Nucleus accumbens (tissue), 56 donors: ENCODE measurements around the gene THOC7.

ENCODE experiments used
- DNase-seq, 56 donors: peaks; one replicate each; lab custom pipeline; 2025; lab: John Stamatoyannopoulos, UW

THOC7 gene

DNA sequence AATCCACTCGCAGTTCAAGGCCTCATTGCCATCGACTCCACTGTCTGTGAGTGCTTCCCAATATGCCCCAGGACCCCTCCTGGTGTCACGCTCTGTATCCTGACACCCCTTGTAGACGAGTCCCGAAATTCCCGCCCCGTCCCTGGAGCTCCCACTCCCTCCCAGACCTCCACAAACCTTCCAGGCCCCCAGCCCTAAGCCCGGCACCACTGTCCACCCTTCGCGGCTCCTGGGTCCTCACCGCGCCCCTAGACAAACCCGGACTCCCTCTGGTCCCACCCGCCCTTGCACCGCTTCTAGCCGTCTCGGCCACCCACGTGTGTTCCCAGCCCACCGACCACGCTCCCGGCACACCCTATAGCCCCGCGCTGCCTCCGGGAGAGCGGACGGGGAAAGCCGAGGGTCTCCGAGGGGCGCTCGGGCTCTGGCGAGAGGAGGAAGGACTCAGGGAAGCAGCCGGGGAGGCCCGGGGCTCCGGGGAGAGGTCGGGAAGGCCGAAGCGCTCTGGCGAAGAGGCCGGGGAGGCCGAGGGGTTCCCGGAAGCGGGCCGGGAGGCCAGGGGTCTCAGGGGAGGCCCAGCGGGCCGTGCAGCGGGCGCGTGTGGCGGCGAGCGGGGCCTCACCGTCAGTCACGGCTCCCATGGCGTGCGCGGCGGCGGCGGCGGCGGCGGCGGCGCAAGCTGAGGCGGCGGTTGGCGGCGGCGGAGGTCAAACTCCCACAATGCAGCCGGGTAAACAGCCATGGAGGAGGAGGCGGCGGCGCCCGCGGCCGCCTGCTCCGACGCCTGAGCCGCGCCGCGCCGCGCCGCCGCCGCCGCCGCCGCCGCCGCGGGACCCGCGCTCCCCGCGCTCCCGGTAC lies at the start of gene THOC7, which contains the start of gene ATXN7:
THOC7 (minus strand) TSS at position 656 of the 858 bp plus-strand sequence; CDS start at position 641, 15 bp downstream.
ATXN7 (plus strand) TSS at position 718 of the 858 bp plus-strand sequence. CDS start 48,732 bp downstream, outside the sequence.
- peak in 47 of 56 donors; percentile 8 to 74 (median 38) for DNase-seq

DNA sequence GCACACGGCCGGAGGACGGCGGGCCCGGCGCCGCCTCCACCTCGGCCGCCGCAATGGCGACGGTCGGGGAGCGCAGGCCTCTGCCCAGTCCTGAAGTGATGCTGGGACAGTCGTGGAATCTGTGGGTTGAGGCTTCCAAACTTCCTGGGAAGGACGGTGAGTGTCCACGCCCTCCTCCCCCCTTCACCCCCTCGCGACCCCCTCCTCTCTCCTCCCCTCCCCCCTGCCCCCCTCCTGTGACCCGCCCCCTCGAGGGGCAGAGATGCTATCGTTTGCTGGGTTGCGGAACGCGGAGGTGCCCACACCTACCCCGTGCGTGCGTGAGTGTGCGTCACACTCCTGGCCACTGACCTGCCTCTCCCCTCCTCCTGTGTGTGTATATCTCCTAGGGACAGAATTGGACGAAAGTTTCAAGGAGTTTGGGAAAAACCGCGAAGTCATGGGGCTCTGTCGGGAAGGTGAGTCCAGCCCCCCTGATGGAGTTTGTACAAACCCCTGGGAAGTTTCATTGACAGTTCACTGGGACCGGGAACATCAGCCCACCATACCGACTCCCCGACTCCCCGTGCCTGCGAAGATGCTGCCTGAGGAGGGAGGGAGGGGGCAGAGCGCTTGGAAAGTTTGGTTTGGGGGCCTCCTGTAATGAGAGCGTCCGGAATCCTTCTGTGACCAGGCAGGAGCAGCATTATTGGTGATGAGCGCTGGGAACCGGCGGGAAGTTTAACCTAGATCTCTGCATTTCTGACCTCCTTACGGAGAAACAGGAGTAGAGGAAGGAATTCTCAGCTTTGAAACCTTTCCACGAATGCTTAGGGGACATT lies 49.4 kb upstream of the THOC7 start:
- peak in 23 of 56 donors; percentile 6 to 62 (median 36) for DNase-seq

DNA sequence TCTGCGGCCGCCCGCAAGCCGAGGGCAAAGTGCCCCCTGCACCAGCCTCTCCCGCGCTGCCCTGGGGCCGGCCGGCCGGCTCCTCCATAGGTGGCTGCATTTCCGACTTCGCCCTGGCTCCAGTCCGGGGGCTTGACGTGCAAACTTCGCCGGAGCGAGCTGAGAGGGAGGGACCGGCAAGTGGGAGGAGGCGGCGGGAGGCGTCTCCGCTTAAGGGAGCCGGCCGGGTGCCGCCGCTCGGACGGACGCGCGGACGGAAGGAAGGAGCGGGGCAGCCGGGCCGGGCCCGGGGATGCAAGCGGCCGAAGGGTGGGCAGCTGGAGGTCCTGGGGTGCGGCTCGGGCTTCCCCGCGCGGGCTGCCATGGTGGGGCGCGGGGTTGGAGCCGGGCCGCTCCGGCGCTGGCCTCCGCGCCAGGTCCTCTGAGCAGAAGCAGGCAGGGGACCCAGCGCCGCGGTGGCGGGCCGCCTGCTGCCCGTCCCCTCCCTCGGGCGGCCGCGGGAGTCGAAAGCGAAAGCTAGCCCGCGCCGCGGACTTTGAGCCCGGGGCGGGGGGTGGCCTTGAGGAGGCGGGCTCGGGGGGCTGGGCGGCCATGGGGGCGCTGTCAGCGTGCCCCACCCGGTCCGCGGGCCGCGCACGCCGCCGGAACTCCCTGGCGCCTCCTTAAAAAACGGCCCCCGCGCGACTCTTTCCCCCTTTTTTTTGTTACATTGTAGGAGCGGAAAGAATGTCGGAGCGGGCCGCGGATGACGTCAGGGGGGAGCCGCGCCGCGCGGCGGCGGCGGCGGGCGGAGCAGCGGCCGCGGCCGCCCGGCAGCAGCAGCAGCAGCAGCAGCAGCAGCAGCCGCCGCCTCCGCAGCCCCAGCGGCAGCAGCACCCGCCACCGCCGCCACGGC lies 48.5 kb upstream of the THOC7 start, which contains the start of gene SCAANT1:
SCAANT1 (minus strand) TSS at position 511 of the 895 bp plus-strand sequence.
- DNase-seq, result peak; percentile 8 to 92 (median 77)

DNA sequence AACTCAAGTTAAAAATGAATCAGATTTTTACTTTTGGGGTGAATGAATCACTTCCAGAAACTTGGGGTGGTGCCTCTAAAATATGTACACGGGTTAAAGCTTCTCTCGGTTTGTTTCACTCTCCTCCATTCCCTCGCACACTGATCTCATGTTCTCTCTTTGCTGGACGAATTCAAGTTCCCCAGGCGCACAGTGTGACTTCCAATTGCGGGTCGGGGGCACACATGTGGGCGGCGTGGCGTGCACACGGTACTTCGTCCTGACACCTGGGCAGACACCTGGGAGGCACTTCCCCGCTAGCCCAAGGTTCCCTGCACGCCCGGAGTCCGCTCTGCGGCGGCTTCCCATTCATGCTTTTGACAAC lies 47.9 kb upstream of the THOC7 start:
- DNase-seq, result peak in 2 of 56 donors; percentile 50 to 58

DNA sequence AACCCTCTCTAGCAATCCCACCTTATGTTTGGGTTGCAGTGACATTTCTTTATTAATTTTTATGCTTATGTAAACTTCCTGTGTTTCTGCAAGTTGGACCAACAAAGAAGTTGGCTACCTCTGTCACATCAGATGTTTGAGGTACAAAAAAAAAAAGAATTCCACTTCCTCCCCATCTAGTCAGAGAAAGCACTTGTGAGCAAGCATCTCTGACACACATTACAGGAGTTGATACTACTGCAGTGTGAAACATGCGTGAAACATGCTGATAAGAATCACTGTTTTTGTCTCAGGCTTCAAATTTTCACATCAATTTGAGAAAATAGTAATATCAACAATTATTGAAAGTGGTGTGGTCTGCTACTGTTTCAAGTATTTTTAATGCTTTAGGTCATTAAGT lies 47.3 kb upstream of the THOC7 start:
- DNase-seq, result no peak

DNA sequence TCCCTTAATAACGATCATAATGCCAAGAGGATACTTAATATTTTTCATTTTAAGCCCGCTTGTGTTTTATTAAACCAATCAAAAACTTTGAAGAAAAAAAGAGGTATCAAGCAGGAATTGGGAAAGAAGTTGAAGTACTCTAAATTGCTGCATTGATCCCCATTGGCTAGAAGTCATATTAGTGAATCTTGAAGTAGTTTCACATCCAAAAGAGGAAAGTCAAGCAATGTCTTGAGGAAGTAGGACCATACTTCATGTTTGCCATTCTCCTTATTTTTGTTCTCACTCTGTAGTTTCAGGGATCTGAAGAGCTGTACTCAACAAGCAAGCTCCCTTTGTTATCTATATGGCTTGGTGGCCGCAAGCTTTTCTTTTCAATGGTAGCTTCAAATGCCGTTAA lies 46.4 kb upstream of the THOC7 start:
- DNase-seq, result no peak

DNA sequence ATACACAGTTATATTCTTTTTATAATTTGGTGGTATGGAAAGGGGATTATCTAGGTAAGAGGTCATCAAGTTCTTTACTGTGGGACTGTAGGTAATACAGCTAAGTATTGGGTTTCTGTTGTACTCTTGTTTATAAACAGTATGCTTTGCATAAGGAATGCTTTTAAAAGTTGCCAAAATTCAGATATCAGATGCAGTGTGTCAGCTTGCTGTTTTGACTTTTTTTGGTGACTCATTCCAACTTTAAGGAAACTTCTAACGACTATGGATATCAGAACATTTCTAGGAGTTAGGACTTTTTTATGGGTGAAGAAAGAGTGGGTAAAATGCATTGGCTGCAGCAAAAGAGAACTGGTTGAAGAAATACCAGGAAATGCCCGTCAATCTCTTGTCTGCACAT lies 45.8 kb upstream of the THOC7 start:
- DNase-seq, result no peak

DNA sequence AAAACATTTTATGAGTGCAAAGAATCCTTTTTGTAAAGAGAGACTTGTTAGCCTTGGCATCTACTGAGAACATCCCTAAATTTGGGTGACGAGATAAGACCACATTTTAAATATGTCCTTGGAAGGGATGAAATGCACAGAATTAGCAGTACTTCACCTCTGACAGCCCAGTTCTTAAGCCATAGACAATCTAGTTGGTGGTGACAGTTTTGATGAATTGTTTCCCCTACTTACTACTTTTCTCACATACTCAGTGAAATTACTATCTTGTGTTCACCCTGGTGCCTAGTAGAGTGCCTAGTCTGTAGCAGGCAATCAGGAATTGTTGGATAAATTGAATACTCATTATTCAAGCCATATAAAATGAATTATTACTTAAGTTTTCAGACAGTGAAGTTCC lies 45.2 kb upstream of the THOC7 start:
- DNase-seq, result no peak

DNA sequence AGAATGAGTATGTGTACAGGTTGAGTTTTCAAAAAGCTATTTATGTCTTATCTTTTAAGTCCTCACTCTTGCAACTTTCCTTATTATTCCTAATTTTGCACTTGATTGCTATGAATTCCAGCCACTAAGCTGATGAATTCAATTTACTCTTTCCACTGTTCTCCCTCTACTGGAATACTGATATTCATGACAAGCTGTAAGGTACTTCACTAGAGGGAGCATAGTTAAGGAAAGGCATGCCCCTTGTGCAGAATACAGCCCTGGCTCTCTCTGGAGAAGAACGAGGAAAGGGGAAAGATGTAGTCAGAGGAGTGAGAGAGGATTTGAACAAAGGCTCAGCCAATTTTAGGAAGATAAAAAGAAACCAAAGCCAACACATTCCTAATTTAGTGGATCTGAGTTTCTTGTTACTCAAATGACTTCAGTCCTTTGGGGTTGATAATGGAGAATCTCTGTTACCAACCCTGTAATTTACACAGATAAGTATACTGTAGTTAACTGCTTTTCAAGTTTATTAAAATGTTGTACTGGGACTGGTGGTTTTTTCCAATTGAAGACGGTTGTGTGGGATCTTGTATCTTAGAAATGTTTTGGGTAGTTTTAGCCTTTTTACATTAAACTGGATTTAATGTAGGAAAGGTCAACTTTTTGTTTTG lies 44.6 kb upstream of the THOC7 start:
- DNase-seq, result no peak

DNA sequence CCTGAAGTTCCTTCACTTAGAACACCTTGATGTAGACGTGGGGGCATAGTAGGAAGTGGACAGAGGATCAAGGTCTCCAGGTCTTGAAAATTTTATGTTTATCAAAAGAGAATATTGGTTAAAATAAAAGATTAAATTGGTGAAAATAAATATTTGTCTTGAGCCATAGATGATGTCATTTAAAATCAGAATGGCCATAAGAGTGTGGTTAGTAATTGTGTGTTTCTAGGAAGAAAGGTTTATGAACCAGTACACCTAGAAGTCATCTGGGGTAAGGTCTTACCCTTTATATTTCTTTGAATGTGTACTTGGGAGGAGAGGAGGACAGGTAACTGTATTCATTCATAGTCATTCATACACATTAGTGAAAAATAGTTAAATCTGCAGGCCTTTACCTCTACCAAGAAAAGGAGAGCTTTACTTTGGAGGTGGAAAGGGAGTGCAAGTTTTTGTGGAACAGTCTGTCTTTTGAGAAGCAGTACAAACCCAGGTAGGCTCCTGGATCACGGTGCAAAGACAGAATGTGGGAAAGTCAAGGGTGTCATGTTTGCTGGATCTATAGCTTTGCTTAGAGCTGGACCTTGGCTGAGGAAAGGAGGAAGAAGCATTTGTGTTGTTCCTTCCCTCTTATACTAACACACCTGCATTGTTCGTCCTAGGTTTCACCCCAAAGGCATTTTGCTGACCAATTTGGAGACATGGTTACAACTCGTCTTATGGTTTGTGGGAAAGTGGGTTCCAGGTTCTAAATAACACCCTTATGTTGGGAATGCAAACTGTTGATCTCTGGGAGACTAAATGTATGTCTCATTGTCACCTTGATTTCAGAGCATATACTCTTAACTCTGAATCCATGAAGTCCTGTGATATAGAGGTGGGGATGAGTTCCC lies 42.4 kb upstream of the THOC7 start:
- DNase-seq, result no peak

DNA sequence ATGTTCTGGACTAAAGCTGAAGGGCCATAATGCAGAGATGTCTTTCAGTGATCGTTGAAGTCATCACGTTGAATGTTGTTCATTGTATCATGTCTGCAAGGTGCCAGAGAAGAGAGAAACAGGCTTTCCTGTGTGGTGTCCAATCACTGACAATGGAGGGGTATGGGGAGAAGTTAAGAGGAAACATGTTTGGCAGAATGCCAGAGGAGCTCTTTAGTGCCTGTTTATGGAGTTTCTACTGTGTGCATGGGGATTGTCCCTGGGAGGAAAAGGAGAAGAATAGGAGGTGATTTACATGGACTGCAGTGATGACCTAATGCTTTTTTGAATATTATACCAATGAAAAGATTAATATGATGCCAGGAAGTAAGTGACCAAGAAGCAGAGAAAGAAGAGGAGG lies 36.9 kb upstream of the THOC7 start:
- no peak for DNase-seq

DNA sequence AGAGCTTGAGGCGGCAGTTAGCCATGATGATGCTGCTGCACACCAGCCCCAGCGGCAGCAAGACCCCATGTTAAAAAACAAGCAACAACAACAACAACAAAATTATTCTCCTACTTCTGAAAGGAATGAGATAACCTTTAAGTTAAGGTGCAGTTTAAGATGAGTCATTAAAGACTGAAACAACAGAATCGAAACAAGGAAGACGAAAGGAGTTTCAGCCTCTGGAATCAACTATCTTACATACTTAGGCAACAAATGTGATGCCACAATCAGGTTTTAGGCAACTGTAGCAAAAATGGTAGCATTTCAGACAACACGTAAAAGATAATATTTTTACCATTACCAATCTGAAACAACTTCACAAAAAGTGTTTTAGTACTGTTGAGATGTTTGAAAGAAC lies 36.4 kb upstream of the THOC7 start:
- DNase-seq, result no peak

DNA sequence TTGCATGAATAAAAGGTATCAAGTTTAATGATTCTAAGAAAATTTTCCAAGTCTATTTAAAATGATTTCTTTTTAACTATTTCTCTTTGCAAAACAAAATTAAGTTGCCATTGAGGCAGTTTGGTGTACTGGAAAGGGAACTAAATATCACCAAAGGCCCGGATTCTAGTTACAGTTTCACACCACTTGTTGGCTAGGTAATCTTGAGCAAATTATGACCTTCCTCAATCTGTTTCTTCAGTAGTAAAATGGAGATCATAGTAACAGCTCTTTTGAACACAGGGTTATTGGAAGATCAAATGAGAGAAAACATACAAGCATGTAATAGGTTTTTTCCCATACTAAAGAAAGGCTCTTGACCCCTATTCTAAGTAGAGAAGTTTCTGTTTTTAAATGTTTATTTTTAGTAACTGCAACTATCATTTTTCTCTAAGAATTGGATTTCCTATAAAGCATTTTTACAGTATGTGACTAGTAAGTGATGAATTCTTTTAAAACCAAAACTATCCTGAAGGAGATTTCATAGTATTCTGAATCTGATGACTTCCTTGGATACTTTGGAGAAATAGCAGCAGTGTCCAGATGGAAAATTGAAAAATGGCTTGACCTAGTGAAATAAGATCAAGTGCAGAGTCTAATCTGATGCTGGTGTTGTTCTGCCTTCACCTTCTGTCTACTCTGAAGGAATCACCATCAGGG lies 32.9 kb upstream of the THOC7 start:
- no peak for DNase-seq

DNA sequence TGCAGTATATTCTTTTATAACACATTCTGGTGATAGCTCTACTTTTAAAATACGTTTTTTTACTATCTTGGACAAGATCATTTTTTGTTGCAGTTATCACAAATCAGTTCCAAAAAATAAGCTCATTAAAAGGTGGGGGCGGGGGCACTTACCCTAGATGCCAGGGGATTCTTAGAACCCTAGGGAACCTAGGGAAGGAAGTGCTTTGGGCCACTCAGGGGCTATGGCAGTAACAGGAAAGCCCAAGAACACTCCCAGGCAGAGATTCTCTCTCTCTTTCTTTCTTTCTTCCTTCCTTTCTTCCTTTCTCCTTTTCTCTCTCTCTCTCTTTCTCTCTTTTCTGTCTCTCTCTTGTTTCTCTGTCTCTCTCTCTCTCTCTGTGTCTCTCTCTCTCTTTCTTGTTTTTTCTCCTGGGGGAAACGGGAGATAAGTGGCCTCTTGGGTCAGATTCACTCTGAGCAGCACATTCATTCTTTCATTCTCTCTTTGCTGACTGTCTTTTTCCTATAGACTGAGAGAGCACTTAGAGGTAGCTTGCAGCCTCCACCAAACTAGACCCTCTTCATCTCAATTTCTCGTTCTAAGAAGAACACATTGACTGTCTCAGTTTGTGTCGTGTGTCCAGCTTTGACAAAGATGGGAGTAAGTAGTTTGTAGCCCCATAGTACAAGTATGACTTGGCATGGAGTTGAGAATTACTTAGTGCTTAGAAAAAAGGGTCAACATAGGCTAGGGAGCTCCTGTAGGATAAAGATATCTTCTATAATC lies 32.0 kb upstream of the THOC7 start:
- DNase-seq, result no peak

DNA sequence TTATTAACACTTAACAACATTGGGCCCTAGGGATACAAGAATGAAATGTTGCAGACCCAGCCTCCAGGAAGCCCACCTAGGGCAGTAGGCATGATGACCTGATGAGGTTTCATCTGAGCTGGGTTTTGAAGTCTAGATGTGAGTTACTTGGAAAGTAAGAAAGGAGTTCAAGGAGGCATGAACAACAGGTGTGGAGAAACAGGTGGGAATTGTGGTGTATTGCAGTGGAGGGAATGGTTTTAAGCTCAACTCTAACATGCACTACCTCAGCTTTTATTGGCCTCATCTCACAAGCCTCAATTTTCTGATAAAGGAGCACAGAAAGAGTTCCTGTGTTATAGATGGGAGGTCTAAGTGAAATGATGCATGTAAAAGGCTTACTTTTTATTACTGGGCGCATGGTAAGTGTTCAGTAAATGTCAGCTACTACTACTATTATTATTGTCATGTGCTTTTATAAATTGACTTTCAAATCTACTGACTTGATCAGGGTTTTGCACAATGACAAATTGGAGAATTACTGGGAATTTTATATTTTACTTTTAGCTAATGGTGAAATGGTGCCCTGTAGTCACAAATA lies 29.3 kb upstream of the THOC7 start:
- no peak for DNase-seq

DNA sequence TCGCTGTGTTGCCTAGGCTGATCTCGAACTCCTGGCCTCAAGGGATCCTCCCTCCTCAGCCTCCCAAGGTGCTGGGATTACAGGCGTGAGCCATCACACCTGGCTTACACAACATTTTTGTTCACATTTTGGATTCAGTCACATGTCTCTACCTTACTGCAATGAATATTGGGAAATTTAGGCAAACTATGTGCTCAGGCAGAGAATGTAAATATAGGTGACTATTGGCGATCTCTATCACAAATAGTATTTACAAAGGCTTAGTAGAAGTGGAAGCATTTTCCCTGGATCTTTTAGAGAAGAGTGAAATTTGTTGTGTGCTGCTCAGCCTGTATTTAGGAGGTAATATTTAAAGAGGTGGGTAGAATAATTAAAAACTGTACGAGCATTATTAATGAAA lies 27.9 kb upstream of the THOC7 start:
- no peak for DNase-seq

DNA sequence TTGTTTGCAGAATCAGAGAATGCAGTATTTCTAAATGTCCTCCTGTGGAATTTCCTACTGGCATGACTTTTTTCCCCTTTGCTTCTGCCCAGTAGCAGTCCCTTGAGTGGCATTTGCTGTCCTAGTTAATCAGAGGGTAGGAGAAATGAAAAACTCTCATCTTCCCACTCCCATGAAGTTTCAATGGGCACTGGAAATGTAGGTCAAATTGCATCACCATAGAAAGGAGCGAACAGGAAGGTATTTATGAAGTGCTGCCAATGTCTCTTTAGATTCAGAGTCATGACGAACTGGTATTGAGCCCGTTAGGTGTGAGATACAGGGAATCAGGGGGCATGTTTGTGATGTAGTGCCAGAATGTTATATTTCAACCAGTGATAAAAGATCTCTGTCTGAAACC lies 23.3 kb upstream of the THOC7 start:
- DNase-seq, result no peak
